HepG2 (cell line): ENCODE data around the gene DPM2. TPM values are rescaled to one million over a fixed set of nuclear protein-coding genes. Genes with fewer than 3 reads are reported as not detected.

Experiments
- ADNP ChIP-seq: sonication (generic); formaldehyde crosslinking; IDR thresholded peaks from 2 replicates; pipeline ENCODE4 v1.4.0; 2020; ENCODE audit warnings: missing genetic modification reagents
- BCLAF1 ChIP-seq: fragments of 450-650 bp; IDR thresholded peaks from 2 replicates; pipeline ENCODE4 v1.6.1; 2017; ENCODE audit warnings: mild to moderate bottlenecking
- CCAR2 ChIP-seq: fragments of 200-400 bp; formaldehyde crosslinking; optimal IDR thresholded peaks from 2 replicates; pipeline ENCODE3; 2018; ENCODE audit warnings: low read depth, mild to moderate bottlenecking, low read length, moderate library complexity
- CREB1 ChIP-seq, 2 experiments: fragments of 450-650 bp in 1 of 2; IDR thresholded peaks; 2 replicates each; pipeline ENCODE4 v1.6.1; 2016 to 2017; ENCODE audit warnings: control low read depth in 1 of 2, mild to moderate bottlenecking in 1 of 2, missing compliant biosample characterization in 1 of 2, missing genetic modification characterization in 1 of 2
- E2F1 ChIP-seq: sonication (generic); formaldehyde crosslinking; IDR thresholded peaks from 2 replicates; pipeline ENCODE4 v1.5.0; 2020; ENCODE audit warnings: missing genetic modification reagents
- EZH2 ChIP-seq: conservative IDR thresholded peaks from 2 replicates; pipeline ENCODE4 v1.6.1; 2012; ENCODE audit warnings: mild to moderate bottlenecking, low read depth, low read length, moderate library complexity
- JUN ChIP-seq: sonication (generic); formaldehyde crosslinking; IDR thresholded peaks from 2 replicates; pipeline ENCODE4 v1.4.0; 2020; ENCODE audit warnings: mild to moderate bottlenecking, missing genetic modification reagents
- KMT2B ChIP-seq: IDR thresholded peaks from 2 replicates; pipeline ENCODE4 v1.6.1; 2016; ENCODE audit warnings: missing genetic modification reagents, missing compliant biosample characterization
- MEIS2 ChIP-seq: sonication (generic); formaldehyde crosslinking; IDR thresholded peaks from 2 replicates; pipeline ENCODE4 v1.9.0; 2021; ENCODE audit warnings: mild to moderate bottlenecking, missing genetic modification reagents
- POLR2A ChIP-seq, 2 experiments: IDR thresholded peaks; 2 replicates each; pipeline ENCODE4 v1.6.1; 2011; ENCODE audit warnings: low read depth in 2 of 2, low read length in 2 of 2, mild to moderate bottlenecking in 1 of 2, moderate library complexity in 1 of 2; ENCODE audit not compliant: insufficient read depth in 1 of 2
- POLR2AphosphoS5 ChIP-seq: IDR thresholded peaks from 2 replicates; pipeline ENCODE4 v1.6.1; 2012; ENCODE audit warnings: low read depth, low read length
- RFX5 ChIP-seq: IDR thresholded peaks from 2 replicates; pipeline ENCODE4 v1.6.1; 2011; ENCODE audit warnings: low read depth, low read length, improper control_type of control experiment
- SAFB2 ChIP-seq: sonication (generic); formaldehyde crosslinking; IDR thresholded peaks from 2 replicates; pipeline ENCODE4 v1.5.1; 2020; ENCODE audit warnings: missing genetic modification reagents, low read depth, mild to moderate bottlenecking, borderline replicate concordance
- SOX13 ChIP-seq, 3 experiments: fragments of 450-650 bp in 1 of 3; sonication (generic) in 1 of 3; formaldehyde crosslinking in 1 of 3; IDR thresholded peaks in 2 of 3; conservative IDR thresholded peaks in 1 of 3; 2 replicates each; pipeline versions ENCODE4 v1.5.0 to v1.6.1; 2016 to 2020; ENCODE audit warnings: antibody characterized with exemption in 1 of 3, mild to moderate bottlenecking in 1 of 3, missing compliant biosample characterization in 1 of 3, missing genetic modification reagents in 1 of 3, moderate library complexity in 1 of 3
- SOX5 ChIP-seq: IDR thresholded peaks from 2 replicates; pipeline ENCODE4 v1.6.1; 2016; ENCODE audit warnings: borderline replicate concordance
- YEATS2 ChIP-seq: sonication (generic); formaldehyde crosslinking; IDR thresholded peaks from 2 replicates; pipeline ENCODE4 v1.4.0; 2020; ENCODE audit warnings: missing genetic modification reagents, borderline replicate concordance
- ZIK1 ChIP-seq: sonication (generic); formaldehyde crosslinking; IDR thresholded peaks from 2 replicates; pipeline ENCODE4 v1.5.0; 2020; ENCODE audit warnings: mild to moderate bottlenecking, low read depth, missing genetic modification reagents, borderline replicate concordance
- ZKSCAN1 ChIP-seq: fragments of 150-350 bp; IDR thresholded peaks from 2 replicates; pipeline ENCODE4 v1.6.1; 2014; ENCODE audit warnings: low read length
- ZNF335 ChIP-seq: sonication (generic); formaldehyde crosslinking; IDR thresholded peaks from 2 replicates; pipeline ENCODE4 v1.4.0; 2020; ENCODE audit warnings: missing genetic modification reagents
- ZNF562 ChIP-seq: sonication (generic); formaldehyde crosslinking; IDR thresholded peaks from 2 replicates; pipeline ENCODE4 v1.8.0; 2022; ENCODE audit warnings: missing genetic modification reagents, borderline replicate concordance
- ZNF660 ChIP-seq: sonication (generic); formaldehyde crosslinking; IDR thresholded peaks from 2 replicates; pipeline ENCODE4 v1.5.1; 2020; ENCODE audit warnings: mild to moderate bottlenecking, low read depth, missing genetic modification reagents, borderline replicate concordance
- ZNF674 ChIP-seq: sonication (generic); formaldehyde crosslinking; IDR thresholded peaks from 2 replicates; pipeline ENCODE4 v1.5.0; 2020; ENCODE audit warnings: low read depth, mild to moderate bottlenecking, missing genetic modification reagents
- polyA plus RNA-seq, 8 experiments: library from polyadenylated mRNA; depleted of rRNA in 3 of 8; stranded (reverse) in 7 of 8; unstranded in 1 of 8; fragments of >200 nt; fragmentation: Illumina TruSeq in 4 of 8; extraction: Trizol in 4 of 8; gene quantifications; 2 replicates each; pipeline versions ENCODE4 v1.2.1 to v1.2.3, GENCODE V29; 2011 to 2016; ENCODE audit warnings: low read depth in 4 of 8, missing spikeins in 1 of 8, mixed read lengths in 1 of 8; ENCODE audit not compliant: insufficient read depth in 1 of 8
- total RNA-seq, 5 experiments: library from RNA; depleted of rRNA; stranded (reverse); fragments of >200 nt; fragmentation: Illumina TruSeq; extraction: Trizol; gene quantifications; 2 replicates each; pipeline ENCODE4 v1.2.3, GENCODE V29; 2016; ENCODE audit warnings: low read depth in 1 of 5
- TF ChIP-seq, protein P1 (sequence below): IDR thresholded peaks from 2 replicates; pipeline ENCODE4 v1.6.1; 2016; ENCODE audit warnings: low read depth, control low read depth
- TF ChIP-seq, protein P2 (sequence below): IDR thresholded peaks from 2 replicates; pipeline ENCODE4 v1.6.1; 2016; ENCODE audit warnings: control low read depth

Gene DPM2
- total and polyA plus RNA-seq, 2 of the 13 experiments (the other 11 are each of a cell fraction or from before 2014, with no cell fraction given): 24.8 to 35.3 TPM

DNA sequence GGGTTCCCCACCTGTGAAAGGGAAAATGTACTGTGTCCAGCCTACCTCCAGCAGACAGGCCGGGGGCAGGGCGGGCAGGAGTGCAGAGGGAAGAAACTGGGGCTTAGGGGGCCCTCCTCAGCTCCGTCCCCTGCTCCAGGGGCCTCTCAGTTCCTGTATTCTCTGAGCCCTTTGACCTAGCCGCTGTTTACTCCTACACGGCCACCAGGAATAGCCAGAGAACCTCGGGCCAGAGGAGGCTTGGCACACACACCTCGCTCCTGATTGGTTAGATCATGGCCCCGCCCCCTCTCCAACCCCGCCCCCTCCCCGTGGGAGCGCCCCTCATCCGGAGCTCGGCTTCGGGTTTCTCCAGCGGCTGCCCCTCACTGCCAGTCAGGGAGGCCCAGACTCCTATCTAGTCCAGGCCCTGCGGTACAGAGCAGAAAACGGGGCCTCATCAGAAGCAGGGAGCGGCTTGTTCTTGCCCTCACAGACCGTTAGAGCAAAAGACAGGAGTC, 40.4 kb downstream of the DPM2 start (continued):
- TF ChIP-seq ZKSCAN1 (no peak), YEATS2 (CRISPR knock-in tag) (peak; percentile 68; the same call in 1 of the 2 replicates), POLR2A (IDR thresholded peaks at IDR 0.05; ENCODE audit: insufficient read depth in 1 of 2, low read depth in 2 of 2, low read length in 2 of 2) (peak in 1 of 2 experiments; percentile 67; a peak in 2 of 4 replicates), ADNP (CRISPR knock-in tag) (no peak), SAFB2 (CRISPR knock-in tag) (no peak), ZNF660 (CRISPR knock-in tag) (no peak), CREB1 (IDR thresholded peaks at IDR 0.05) (no peak), CREB1 (CRISPR knock-in tag; IDR thresholded peaks at IDR 0.05) (no peak), POLR2AphosphoS5 (peak; percentile 68), JUN (CRISPR knock-in tag) (no peak), ZIK1 (no peak), MEIS2 (CRISPR knock-in tag) (no peak; the same call in 1 of the 2 replicates), ZNF674 (CRISPR knock-in tag) (no peak), ZNF562 (CRISPR knock-in tag) (no peak), BCLAF1 (no peak), SOX13 (IDR thresholded peaks at IDR 0.05) (peak; percentile 32; the same call in 1 of the 2 replicates), SOX13 (CRISPR knock-in tag; conservative IDR thresholded peaks at IDR 0.05 in 1 of 2, IDR thresholded peaks at IDR 0.05 in 1 of 2) (peak in 1 of 2 experiments; percentile 42; a peak in 1 of 4 replicates), CCAR2 (no peak), SOX5 (CRISPR knock-in tag) (no peak), ZNF335 (no peak; the same call in 1 of the 2 replicates), KMT2B (CRISPR knock-in tag) (no peak), E2F1 (no peak), RFX5 (no peak), EZH2 (no peak)
- TF ChIP-seq, protein P1, sequence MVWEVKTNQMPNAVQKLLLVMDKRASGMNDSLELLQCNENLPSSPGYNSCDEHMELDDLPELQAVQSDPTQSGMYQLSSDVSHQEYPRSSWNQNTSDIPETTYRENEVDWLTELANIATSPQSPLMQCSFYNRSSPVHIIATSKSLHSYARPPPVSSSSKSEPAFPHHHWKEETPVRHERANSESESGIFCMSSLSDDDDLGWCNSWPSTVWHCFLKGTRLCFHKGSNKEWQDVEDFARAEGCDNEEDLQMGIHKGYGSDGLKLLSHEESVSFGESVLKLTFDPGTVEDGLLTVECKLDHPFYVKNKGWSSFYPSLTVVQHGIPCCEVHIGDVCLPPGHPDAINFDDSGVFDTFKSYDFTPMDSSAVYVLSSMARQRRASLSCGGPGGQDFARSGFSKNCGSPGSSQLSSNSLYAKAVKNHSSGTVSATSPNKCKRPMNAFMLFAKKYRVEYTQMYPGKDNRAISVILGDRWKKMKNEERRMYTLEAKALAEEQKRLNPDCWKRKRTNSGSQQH (CRISPR knock-in tag): no peak; the same call in 1 of the 2 replicates
- TF ChIP-seq, protein P2, sequence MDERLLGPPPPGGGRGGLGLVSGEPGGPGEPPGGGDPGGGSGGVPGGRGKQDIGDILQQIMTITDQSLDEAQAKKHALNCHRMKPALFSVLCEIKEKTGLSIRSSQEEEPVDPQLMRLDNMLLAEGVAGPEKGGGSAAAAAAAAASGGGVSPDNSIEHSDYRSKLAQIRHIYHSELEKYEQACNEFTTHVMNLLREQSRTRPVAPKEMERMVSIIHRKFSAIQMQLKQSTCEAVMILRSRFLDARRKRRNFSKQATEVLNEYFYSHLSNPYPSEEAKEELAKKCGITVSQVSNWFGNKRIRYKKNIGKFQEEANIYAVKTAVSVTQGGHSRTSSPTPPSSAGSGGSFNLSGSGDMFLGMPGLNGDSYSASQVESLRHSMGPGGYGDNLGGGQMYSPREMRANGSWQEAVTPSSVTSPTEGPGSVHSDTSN (CRISPR knock-in tag): no peak
